ENCODE data around the gene TRIM68. TPM values are rescaled to one million over a fixed set of nuclear protein-coding genes. Genes with fewer than 3 reads are reported as not detected.

TRIM68 gene
- total RNA-seq: 10 to 100 TPM; 16.0 to 25.4 TPM

- H3K4me3 ChIP-seq: peak within 1 kb of the TSS; percentile 83
- ATAC-seq (ENCODE audit: insufficient number of reproducible peaks, low FRiP score, low read depth) (peak; percentile 90), DNase-seq (ENCODE audit: low spot score) (peak; percentile 83)
- H3K4me1 ChIP-seq (ENCODE audit: control insufficient read depth in 1 of 2, low read depth in 2 of 2): peaks cover 5 to 29% of the 10 kb centered on the region in 2 donors
- H3K27me3 ChIP-seq (replicated peaks; ENCODE audit: insufficient read depth): no peaks in the 10 kb centered on the region
- H3K9me3 ChIP-seq: no peaks in the 10 kb centered on the region
- no peak for TF ChIP-seq CTCF (IDR thresholded peaks at IDR 0.05)
- peak within 1 kb of the TSS; percentile 88 to 89 for H3K27ac ChIP-seq
- H3K36me3 ChIP-seq: no peaks in the 10 kb centered on the region
Measured at GRCh38 chr11:4607781-4608666, at the start of gene TRIM68. Gene TRIM68 (minus strand): TSS chr11:4608231. CDS start chr11:4605504, 2,727 bp downstream.

- no peak for DNase-seq (ENCODE audit: low spot score)
- Histone ChIP-seq H3K36me3 (no peaks in the 10 kb centered on the region), H3K4me3 (no peak overlapping the region), H3K27me3 (replicated peaks; ENCODE audit: insufficient read depth) (no peaks in the 10 kb centered on the region), H3K9me3 (no peaks in the 10 kb centered on the region), H3K27ac (no peak overlapping the region), H3K4me1 (ENCODE audit: control insufficient read depth in 1 of 2, low read depth in 2 of 2) (no peaks in the 10 kb centered on the region)
- no peak for TF ChIP-seq CTCF (IDR thresholded peaks at IDR 0.05)
- ATAC-seq (ENCODE audit: insufficient number of reproducible peaks, low FRiP score, low read depth): no peak
Measured at GRCh38 chr11:4654635-4655369, 46.8 kb upstream of the TRIM68 start.

- TF ChIP-seq CTCF (IDR thresholded peaks at IDR 0.05): no peak
Measured at GRCh38 chr11:4647766-4648165, 39.7 kb upstream of the TRIM68 start.

GRCh38 chr11:4645974-4646373 is 37.9 kb upstream of the TRIM68 start:
- no peak for ATAC-seq (ENCODE audit: insufficient number of reproducible peaks, low FRiP score, low read depth)

More at GRCh38 chr11:4647766-4648165, 39.7 kb upstream of the TRIM68 start:
- Histone ChIP-seq H3K36me3 (no peaks in the 10 kb centered on the region), H3K4me1 (ENCODE audit: control insufficient read depth in 1 of 2, low read depth in 2 of 2) (no peaks in the 10 kb centered on the region), H3K27me3 (replicated peaks; ENCODE audit: insufficient read depth) (no peaks in the 10 kb centered on the region), H3K4me3 (no peak overlapping the region), H3K9me3 (no peaks in the 10 kb centered on the region), H3K27ac (no peak overlapping the region)
- DNase-seq (ENCODE audit: low spot score) (no peak), ATAC-seq (ENCODE audit: insufficient number of reproducible peaks, low FRiP score, low read depth) (no peak)

More at GRCh38 chr11:4645974-4646373, 37.9 kb upstream of the TRIM68 start:
- H3K36me3 ChIP-seq: no peaks in the 10 kb centered on the region
- no peaks in the 10 kb centered on the region for H3K4me1 ChIP-seq (ENCODE audit: control insufficient read depth in 1 of 2, low read depth in 2 of 2)
- no peak for TF ChIP-seq CTCF (IDR thresholded peaks at IDR 0.05)
- H3K9me3 ChIP-seq: no peaks in the 10 kb centered on the region
- H3K27me3 ChIP-seq (replicated peaks; ENCODE audit: insufficient read depth): no peaks in the 10 kb centered on the region
- DNase-seq (ENCODE audit: low spot score): no peak
- no peak overlapping the region for H3K27ac ChIP-seq
- H3K4me3 ChIP-seq: no peak overlapping the region

Data from thoracic aorta (tissue), 2 donors.